COR-L47 (cell line): Measurements from ENCODE around the gene HPD.
"Not testable (repeated sequence)": the region's sequence is repeated elsewhere in the genome, so short reads cannot be mapped to it uniquely, and the experiment has no call there.

Source experiments
- DNase-seq: peaks from one replicate; lab custom pipeline; 2025; lab: John Stamatoyannopoulos, UW

Gene HPD

DNA sequence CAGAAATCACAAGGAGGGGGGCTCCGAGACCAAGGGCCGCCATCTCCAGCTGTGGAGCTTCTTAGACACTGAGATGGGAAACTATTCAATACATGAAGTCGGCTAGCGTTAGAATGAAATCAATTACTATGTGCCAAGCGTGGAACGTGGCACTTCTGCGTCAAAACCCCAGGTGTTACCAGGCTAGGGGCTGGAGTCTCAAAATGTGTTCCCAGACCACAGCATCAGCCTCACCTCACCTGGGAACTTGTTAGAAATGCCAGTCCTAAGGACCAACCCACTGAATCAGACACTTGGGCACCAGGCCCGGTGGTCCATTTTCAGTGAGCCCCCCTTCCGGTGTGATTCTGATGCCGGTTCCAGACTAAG, 59.9 kb downstream of the HPD start:
- DNase-seq, result no peak

DNA sequence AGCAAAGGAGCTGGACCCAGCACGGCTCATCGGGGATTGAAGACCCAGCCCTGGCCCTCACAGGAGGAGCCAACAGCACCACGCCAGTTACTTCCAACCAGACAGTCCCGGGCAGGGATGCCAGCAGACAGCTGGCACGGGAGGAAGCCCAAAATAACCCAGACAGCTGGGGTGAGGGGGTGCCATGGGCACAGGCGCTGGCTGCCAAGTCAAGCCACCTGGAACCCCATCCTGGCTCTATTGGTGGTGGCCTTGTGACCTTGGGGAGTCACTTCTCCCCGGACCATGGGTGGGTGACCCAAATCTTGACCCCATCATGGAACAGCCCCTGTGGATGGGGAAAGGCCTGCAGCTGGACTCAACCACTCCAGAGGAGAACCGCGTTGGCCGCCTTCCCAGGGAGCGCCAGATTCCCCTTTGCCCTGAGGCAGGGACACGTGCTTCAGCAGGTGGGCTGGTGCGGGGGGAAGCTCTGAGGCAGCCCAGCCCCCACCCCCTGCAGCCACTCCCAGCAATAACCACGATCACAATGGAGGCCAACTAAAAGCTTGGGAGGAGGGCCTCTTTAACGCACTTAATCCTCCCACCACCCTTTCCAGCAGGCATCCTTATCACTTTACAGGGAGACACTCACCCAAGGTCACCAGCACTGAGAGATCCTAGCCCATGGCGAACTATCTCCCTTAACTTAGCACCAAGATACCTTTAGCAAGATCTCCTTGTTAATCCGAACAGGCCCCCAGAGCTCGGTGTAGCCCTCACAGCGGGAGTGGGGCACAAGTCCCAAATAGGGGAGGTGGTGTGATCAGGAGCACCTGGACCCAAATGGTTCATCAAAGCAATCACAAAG, 60.5 kb downstream of the HPD start:
- DNase-seq, result peak; percentile 97

DNA sequence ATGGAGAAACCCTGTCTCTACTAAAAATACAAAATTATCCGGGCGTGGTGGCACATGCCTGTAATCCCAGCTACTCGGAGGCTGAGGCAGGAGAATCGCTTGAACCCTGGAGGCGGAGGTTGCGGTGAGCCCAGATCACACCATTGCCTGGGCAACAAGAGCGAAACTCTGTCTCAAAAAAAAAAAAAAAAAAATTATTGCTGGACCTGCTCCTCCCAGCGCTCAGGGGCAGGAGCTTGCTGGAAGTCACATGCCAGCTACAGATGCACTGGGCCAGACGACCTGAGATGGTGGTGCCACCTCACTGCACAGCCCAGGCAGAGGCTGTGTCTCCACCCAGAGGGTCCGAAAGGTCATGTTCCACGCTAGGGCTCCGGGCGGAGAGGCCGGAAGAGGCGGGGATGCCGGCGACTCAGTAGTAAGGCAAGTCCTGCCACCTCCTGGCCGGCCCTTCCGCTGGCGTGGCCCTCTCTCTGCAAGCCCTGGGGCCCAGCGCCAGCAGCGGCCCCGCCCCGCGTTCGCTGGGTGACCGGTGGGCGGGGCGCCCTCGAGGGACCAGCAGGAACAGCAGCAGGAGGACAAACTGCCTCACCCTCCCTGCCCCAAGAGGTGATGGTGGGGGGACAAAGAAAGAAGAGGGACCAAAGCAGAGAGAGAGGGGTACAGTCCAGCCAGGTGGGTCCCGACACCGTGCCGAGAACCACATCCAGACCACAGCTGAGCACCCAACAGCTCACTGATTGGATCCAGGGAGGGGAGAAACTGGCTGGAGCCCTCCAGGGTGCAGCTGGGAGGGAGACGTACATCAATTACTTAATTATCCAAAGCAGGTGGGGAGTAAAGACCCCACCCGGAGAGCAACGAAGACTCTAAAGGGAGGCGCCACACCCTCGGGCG, 61.6 kb downstream of the HPD start:
- DNase-seq, result peak; percentile 88

DNA sequence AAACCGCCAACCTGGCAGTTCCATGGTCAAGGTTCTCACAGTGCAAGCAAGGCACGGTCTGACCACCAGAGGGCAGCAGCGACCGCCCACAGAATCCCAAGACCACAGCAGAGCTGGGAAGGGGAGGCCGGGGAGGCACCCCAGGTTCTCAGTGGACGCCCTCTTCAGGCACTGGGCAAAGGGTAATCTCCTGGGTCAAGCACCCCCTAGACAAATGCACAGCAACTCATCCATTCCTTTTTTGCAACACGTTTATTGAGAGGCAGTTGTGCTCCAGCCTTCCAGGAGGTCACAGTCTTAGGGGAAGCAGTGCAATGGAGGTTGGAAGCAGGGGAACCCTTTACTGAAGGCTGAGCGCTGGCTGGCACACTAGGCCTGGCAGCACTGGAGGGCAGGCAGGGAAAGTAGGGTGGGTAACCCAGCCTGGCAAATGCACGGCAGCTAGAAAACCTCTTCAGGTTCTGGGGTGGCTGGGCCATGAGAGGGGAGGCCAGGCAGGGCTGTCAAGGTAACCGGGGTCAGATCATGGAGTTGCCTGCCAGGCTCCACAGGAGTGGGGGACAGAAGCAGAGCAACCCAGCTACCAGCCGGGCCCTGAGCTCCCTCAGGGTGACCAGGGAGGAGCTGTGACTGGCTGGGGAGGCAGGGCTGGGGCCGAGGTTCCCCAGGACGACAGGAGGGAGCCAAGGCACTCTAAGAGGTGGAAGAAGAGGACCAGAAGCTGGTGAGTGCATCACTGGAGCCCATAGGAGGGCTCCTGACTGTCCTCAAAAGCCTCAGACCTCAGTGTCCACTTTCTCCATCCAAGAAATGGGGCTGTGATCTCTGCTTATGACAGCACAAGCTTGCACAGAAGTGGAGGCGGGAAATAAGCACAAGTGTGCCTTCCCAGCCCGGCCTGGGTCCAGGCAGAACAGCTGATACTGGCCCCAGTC, 63.4 kb downstream of the HPD start:
- peak; percentile 54 for DNase-seq

DNA sequence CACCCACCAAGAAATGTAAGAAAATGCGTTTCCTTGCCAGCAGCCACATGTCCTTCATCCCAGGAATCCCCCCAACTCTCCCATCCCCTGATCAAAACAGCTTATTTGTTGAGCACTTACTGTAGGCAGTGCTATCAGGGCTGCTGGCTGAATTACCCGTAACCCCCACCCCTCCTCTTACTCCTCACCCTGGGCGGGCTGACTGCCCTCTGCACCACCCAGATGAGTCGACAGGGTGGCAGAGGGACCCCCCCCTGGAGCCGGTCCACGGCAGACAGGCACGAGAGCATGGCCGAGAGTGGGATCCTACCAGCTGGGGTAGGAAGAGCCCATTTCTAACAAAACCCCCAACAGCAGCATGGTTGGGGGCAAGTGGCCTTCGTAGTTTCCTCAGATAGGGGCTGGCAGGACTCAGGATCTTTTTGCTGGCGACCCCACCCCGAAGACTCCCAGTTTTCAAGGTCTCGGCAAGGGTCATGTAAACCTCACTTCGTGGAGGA, 64.1 kb downstream of the HPD start:
- DNase-seq, result peak; percentile 38

DNA sequence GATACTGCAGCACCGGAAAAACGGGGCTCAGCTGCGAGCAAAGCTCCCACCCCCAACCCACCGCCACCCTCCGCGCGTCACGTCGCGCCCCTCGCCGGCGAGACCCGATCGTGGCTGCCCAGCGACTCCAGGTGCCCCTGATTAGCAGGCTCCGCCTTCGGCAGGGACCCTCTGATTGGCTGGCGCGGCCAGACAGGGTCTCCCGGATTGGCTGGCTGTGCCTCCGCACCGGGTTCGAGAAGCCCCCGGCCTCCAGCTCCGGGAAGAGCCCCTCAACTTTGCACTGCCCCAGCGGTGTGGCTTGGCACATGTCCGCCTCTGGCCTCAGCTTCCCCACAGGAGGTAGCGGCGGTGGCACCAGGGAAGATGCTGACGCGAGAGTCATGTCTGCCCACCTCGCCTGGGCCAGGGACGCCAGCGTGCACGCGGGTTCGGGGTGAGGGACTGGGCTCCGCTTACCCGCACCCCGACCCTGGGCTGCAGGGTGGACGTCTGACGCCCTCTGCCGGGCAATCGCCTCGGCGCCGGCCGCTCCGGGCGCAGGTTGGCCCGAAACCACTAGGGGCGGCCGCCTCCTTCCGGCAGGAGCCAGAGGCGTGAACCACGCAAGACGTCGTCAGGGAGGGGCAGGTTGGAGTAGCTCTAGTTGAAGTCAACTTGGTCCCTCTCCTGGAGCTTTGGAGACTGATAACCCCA, 64.7 kb downstream of the HPD start:
- DNase-seq, result peak; percentile 84

DNA sequence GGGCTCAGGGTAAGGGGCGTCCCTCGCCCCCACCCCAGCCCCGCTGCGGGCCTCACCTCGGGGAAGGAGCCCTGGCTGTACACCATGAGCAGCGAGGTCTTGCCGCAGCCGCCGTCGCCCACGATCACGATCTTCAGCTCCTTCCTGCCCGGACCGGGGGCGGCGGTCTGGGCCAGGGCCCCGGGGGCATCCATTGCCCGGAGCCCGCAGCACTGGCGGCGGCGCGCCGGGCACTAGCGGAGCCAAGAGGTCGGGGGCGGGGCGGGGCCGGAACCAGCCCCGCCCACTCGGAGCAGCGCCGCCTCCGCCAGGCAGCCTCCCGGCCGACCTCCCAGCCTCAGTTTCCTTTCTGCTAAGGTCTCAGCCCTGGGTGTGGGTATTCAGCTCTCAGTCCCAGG, 65.2 kb downstream of the HPD start, which contains the start of gene RHOF:
Gene RHOF, minus strand, starts transcription at position 249 of the 398 bp plus-strand sequence. Its CDS starts 55 bp downstream, at position 194.
- no peak for DNase-seq

DNA sequence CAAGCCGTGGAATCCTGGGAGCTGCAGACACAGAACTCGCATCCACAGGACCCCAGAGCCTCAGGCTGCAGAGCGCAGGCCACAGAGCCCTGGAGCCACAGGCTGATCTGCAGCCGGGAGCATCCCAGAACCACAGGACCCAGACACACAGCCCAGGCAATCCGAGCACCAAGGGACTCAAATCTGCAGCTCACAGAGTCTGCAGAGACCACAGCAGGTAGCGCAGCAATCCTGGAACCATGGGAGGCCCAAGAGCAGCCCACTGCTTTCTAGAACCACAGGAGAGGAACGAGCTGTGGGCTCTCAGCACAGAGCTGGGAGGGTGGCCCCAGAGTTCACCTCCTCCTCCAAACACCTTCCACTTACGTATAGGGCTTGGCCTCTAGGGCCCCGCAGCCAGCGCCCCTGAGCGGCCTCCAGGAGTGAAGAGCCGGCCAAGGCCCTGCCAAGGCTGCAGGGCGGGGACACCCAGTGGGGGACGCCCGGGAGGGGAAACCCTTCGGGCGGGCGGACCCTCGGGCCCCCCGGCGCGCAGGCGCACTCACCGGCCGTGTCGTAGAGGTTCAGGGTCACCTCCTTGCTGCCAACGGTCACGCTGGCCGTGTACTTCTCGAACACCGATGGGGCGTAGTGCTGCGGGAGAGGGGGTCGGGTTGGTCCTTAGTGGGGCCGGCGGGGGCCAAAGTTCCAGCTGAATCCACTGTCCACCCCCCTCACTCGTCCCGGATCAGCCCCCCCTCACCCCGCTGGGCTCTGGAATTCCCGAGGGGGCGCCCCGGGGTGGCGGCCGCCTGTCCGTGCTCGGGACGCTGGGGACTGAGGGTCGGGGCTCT, 65.8 kb downstream of the HPD start:
- DNase-seq, result no peak

DNA sequence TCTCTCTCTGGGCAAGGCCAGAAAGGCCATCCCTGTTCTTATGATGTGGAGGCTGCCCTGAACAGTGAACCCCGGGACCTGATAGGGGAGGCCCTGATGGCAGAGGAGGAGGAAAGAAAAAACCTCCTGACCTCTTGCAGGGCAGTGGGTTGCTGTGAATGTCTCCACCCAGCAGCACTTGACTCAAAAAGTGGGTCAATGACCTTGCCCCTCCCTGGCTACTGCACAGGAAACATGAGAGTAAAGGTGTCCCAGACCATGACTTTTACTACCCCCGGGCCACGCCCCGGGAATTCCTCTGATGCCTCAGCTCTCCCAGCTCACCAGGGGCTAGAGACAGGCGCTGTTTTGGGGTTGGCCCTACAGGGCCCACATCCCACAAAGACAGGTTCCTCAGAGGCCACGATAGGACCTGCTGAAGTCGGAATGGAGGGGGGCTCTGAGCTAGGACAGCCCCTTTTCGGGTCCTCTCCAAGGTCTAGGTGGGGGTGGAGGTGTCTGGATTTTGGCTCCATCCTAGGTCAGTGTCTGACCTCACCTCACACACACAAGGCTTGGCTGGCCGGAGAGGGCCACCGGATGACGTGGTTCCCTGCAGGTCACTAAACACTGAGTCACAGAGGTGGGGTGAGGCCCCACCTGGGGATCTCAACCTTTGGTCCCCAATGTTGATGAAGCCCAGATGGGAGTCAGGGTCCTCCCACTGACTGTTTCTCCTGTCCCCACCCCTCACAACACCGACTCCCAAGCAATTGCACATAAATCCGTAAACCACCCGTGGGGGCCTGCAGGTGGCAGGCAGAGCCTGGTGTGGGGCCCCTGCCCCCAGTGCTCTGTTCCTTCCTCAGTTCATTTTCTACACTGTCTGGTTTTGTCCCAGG, 66.7 kb downstream of the HPD start:
- DNase-seq, result no peak

DNA sequence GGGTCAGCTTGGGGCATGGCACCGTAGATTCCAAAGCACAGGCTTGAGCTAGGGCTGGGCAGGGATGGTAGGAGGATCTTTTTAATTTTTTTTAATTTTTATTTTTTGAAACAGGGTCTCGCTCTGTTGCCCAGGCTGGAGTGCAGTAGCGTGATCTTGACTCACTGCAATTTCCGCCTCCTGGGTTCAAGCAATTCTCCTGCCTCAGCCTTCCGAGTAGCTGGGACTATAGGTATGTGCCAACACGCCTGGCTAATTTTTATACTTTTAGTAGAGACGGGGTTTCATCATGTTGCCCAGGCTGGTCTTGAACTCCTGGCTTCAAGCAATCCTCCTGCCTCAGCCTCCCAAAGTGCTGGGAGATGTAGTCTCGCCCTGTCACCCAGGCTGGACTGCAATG, 67.9 kb downstream of the HPD start:
- DNase-seq, result not testable (repeated sequence)

DNA sequence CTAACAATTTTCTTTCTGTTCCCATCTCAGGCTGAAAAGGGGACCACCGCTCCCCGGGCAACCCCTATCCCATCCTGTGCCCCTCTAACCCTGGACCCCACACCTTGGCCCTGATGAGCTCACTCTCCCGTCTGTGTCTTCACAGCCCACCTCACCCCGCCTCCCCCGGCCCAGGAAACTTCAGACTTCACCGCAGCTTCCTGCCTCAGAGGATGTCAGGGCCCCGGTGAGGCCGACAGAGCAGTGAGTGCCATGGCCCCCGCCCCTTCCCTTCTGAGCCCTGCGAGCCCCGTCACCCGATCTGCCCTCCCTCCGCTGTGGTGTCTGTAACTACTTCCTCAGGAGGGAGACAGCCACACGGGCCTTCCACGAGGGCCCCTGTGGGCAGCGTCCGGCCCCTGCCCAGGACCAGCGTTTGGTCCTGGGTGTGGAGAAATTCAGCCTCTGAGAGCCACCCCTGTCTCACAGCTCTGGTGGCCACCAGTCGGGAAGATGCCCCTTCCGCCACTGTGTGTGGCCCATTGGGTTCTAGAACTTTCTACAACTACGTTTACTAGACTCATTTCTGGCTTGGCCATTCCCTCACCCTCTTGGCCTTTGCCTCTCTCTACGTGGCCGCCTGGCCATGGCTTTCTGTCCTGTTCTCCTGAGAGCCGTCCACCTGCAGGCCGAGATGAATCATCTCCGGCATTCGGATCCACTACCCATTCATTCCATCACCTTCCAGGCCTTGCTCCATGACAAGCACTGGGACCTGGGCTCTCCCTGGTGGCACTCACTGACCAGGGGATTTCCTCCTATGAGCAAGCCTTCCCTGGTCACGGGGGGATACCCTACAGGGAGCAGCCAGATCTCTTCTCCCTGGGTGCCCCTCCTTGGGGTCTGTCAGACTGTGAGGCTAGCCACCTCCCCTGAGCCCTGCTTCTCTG, 68.6 kb downstream of the HPD start:
- DNase-seq, result no peak
